Neural crest cell (in vitro differentiated cells): Measurements from ENCODE around the gene ESYT1. TPM values are rescaled to one million over a fixed set of nuclear protein-coding genes. Genes with fewer than 3 reads are reported as not detected.

Experiments
- DNase-seq: peaks from one replicate; pipeline ENCODE4 v3.0.0; 2021; ENCODE audit warnings: low read depth, mixed read lengths, low spot score
- H3K27ac Mint-ChIP-seq: one replicate; pipeline ENCODE4 v1.8.0; 2021; ENCODE audit warnings: mild to moderate bottlenecking, mixed read lengths; ENCODE audit not compliant: unreplicated experiment
- H3K27me3 Mint-ChIP-seq: 2 replicates; pipeline ENCODE4 v1.8.0; 2021; ENCODE audit warnings: low read depth, mild to moderate bottlenecking, mixed read lengths
- H3K36me3 Mint-ChIP-seq: 2 replicates; pipeline ENCODE4 v1.8.0; 2021; ENCODE audit warnings: low read depth, mild to moderate bottlenecking, mixed read lengths
- H3K4me1 Mint-ChIP-seq: 2 replicates; pipeline ENCODE4 v1.8.0; 2021; ENCODE audit warnings: mixed read lengths
- H3K4me3 Mint-ChIP-seq: one replicate; pipeline ENCODE4 v1.8.0; 2021; ENCODE audit warnings: mild to moderate bottlenecking, mixed read lengths
- H3K9me3 Mint-ChIP-seq: 2 replicates; pipeline ENCODE4 v1.8.0; 2021; ENCODE audit warnings: mixed read lengths
- CTCF ChIP-seq: fragments of 200-600 bp; sonication (generic); conservative IDR thresholded peaks from 2 replicates; pipeline ENCODE4 v1.5.0; 2021; ENCODE audit warnings: antibody characterized with exemption, mild to moderate bottlenecking
- total RNA-seq: library from RNA; stranded (reverse); gene quantifications from 2 replicates; pipeline ENCODE4 v1.2.1, GENCODE V29; 2021

The ESYT1 gene
- total RNA-seq, 1 donor from 2014 or later = 121 TPM

GRCh38 chr12:56086096-56086495 is 42.0 kb upstream of the ESYT1 start:
- H3K27me3 Mint-ChIP-seq = peaks cover 17% of the 10 kb centered on the region
- H3K4me1 Mint-ChIP-seq = peaks cover 32% of the 10 kb centered on the region
- DNase-seq = no peak
- TF ChIP-seq CTCF = no peak
- H3K36me3 Mint-ChIP-seq = peaks cover 8% of the 10 kb centered on the region
- no peaks in the 10 kb centered on the region for H3K9me3 Mint-ChIP-seq
- no peak overlapping the region for H3K27ac Mint-ChIP-seq
- H3K4me3 Mint-ChIP-seq = no peak overlapping the region

GRCh38 chr12:56086608-56087007 is 41.5 kb upstream of the ESYT1 start:
- no peak for DNase-seq
- Mint-ChIP-seq H3K27me3 (peaks cover 12% of the 10 kb centered on the region), H3K4me3 (no peak overlapping the region), H3K9me3 (no peaks in the 10 kb centered on the region), H3K4me1 (peaks cover 27% of the 10 kb centered on the region), H3K27ac (no peak overlapping the region), H3K36me3 (peaks cover 8% of the 10 kb centered on the region)
- TF ChIP-seq CTCF = no peak

- peaks cover 5% of the 10 kb centered on the region for H3K27me3 Mint-ChIP-seq
- no peak for TF ChIP-seq CTCF
- H3K27ac Mint-ChIP-seq = no peak overlapping the region
- no peak for DNase-seq
- peaks cover 8% of the 10 kb centered on the region for H3K36me3 Mint-ChIP-seq
- peaks cover 23% of the 10 kb centered on the region for H3K4me1 Mint-ChIP-seq
- H3K9me3 Mint-ChIP-seq = no peaks in the 10 kb centered on the region
- H3K4me3 Mint-ChIP-seq = no peak overlapping the region
Observed at GRCh38 chr12:56087220-56087619, 40.8 kb upstream of the ESYT1 start.

GRCh38 chr12:56097738-56098137 is 30.3 kb upstream of the ESYT1 start:
- peaks cover under 1% of the 10 kb centered on the region for H3K4me1 Mint-ChIP-seq
- no peaks in the 10 kb centered on the region for H3K9me3 Mint-ChIP-seq
- H3K27me3 Mint-ChIP-seq = peaks cover 5% of the 10 kb centered on the region
- peaks cover 19% of the 10 kb centered on the region for H3K36me3 Mint-ChIP-seq
- TF ChIP-seq CTCF = no peak
- H3K27ac Mint-ChIP-seq = no peak overlapping the region
- peak overlapping the region; percentile 47 for H3K4me3 Mint-ChIP-seq
- no peak for DNase-seq

- Mint-ChIP-seq H3K27me3 (peaks cover 5% of the 10 kb centered on the region), H3K36me3 (peaks cover 15% of the 10 kb centered on the region), H3K4me1 (peaks cover 10% of the 10 kb centered on the region), H3K27ac (no peak overlapping the region), H3K4me3 (no peak overlapping the region), H3K9me3 (no peaks in the 10 kb centered on the region)
- DNase-seq = no peak
- no peak for TF ChIP-seq CTCF
Observed at GRCh38 chr12:56098592-56098991, 29.5 kb upstream of the ESYT1 start.

GRCh38 chr12:56099787-56100186 is 28.3 kb upstream of the ESYT1 start:
- H3K4me1 Mint-ChIP-seq = peaks cover 20% of the 10 kb centered on the region
- peaks cover 5% of the 10 kb centered on the region for H3K27me3 Mint-ChIP-seq
- no peaks in the 10 kb centered on the region for H3K9me3 Mint-ChIP-seq
- no peak for TF ChIP-seq CTCF
- no peak for DNase-seq
- H3K27ac Mint-ChIP-seq = no peak overlapping the region
- H3K4me3 Mint-ChIP-seq = peak overlapping the region; percentile 28
- peaks cover 12% of the 10 kb centered on the region for H3K36me3 Mint-ChIP-seq
